Fibroblast of villous mesenchyme (primary cell): ENCODE measurements around the gene SIN3B. TPM values are rescaled to one million over a fixed set of nuclear protein-coding genes. Genes with fewer than 3 reads are reported as not detected.
A peak's percentile ranks its signal among the peaks of the same experiment; 100 is the strongest.

Experiments used
- DNase-seq: peaks from one replicate; pipeline ENCODE4 v3.0.0-alpha.2; 2010; ENCODE audit warnings: low read depth
- H3K4me3 ChIP-seq: 2 replicates; pipeline ENCODE4 v1.5.1; 2011; ENCODE audit warnings: low read depth, mild to moderate bottlenecking, low read length
- CTCF ChIP-seq: IDR thresholded peaks from 2 replicates; pipeline ENCODE4 v1.5.1; 2012; ENCODE audit warnings: low read depth, mild to moderate bottlenecking, low read length; ENCODE audit not compliant: insufficient read depth
- total RNA-seq: library from RNA; depleted of rRNA; stranded (reverse); fragments of >200 nt; gene quantifications from 2 replicates; pipeline ENCODE4 v1.2.3, GENCODE V29; 2012

SIN3B gene
- total RNA-seq, 1 donor = 40.2 TPM

- DNase-seq = no peak
- H3K4me3 ChIP-seq = no peak overlapping the region
- TF ChIP-seq CTCF = no peak
Measured at GRCh38 chr19:16861834-16862233, 32.6 kb downstream of the SIN3B start.

GRCh38 chr19:16862826-16863415, 33.7 kb downstream of the SIN3B start:
- TF ChIP-seq CTCF = no peak
- DNase-seq = no peak
- H3K4me3 ChIP-seq = no peak overlapping the region

- TF ChIP-seq CTCF = no peak
- H3K4me3 ChIP-seq = no peak overlapping the region
- DNase-seq = no peak
Measured at GRCh38 chr19:16867211-16867610, 38.0 kb downstream of the SIN3B start.

GRCh38 chr19:16868423-16869130, 39.4 kb downstream of the SIN3B start:
- no peak overlapping the region for H3K4me3 ChIP-seq
- no peak for DNase-seq
- no peak for TF ChIP-seq CTCF

- no peak for DNase-seq
- TF ChIP-seq CTCF = no peak
- no peak overlapping the region for H3K4me3 ChIP-seq
Measured at GRCh38 chr19:16869331-16869972, 40.3 kb downstream of the SIN3B start.

- no peak for TF ChIP-seq CTCF
- no peak overlapping the region for H3K4me3 ChIP-seq
- DNase-seq = peak; percentile 81
Measured at GRCh38 chr19:16871871-16872270, 42.7 kb downstream of the SIN3B start.
